Uterus (tissue), 2 donors: ENCODE results near the gene SHMT1.

ENCODE experiments used
- POLR2A ChIP-seq, 2 donors: fragments of 450-650 bp; IDR thresholded peaks; one replicate each; pipeline ENCODE4 v1.6.1; 2016; ENCODE audit warnings: antibody characterized with exemption in 2 of 2, mild to moderate bottlenecking in 1 of 2, moderate library complexity in 1 of 2
- TF ChIP-seq, protein P1 (sequence below), 4 experiments: fragments of 200-600 bp in 2 of 4; fragments of 450-650 bp in 2 of 4; sonication (generic) in 2 of 4; IDR thresholded peaks; one replicate each; pipeline ENCODE4 v1.5.1; 2016 to 2019; ENCODE audit warnings: antibody characterized with exemption in 4 of 4, mild to moderate bottlenecking in 2 of 4, moderate library complexity in 1 of 4

- TF ChIP-seq, protein P1, sequence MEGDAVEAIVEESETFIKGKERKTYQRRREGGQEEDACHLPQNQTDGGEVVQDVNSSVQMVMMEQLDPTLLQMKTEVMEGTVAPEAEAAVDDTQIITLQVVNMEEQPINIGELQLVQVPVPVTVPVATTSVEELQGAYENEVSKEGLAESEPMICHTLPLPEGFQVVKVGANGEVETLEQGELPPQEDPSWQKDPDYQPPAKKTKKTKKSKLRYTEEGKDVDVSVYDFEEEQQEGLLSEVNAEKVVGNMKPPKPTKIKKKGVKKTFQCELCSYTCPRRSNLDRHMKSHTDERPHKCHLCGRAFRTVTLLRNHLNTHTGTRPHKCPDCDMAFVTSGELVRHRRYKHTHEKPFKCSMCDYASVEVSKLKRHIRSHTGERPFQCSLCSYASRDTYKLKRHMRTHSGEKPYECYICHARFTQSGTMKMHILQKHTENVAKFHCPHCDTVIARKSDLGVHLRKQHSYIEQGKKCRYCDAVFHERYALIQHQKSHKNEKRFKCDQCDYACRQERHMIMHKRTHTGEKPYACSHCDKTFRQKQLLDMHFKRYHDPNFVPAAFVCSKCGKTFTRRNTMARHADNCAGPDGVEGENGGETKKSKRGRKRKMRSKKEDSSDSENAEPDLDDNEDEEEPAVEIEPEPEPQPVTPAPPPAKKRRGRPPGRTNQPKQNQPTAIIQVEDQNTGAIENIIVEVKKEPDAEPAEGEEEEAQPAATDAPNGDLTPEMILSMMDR (IDR thresholded peaks at IDR 0.05) = no peak
- TF ChIP-seq POLR2A (IDR thresholded peaks at IDR 0.05) = no peak
Measured at GRCh38 chr17:18321309-18321708, 42.0 kb downstream of the SHMT1 start.
